GM18498 (cell line): ENCODE results near the gene LYPD1.

Source experiments
- ATAC-seq: cut with Tn5 transposase; IDR thresholded peaks from one replicate; pipeline ENCODE4 v1.9.1; 2021; ENCODE audit warnings: mild to moderate bottlenecking, moderate library complexity; ENCODE audit not compliant: unreplicated experiment

LYPD1 gene

GRCh38 chr2:132638313-132639040, 31.5 kb downstream of the LYPD1 start:
- ATAC-seq: no peak

GRCh38 chr2:132636346-132636745, 33.7 kb downstream of the LYPD1 start:
- ATAC-seq: no peak

GRCh38 chr2:132633635-132634034, 36.4 kb downstream of the LYPD1 start:
- no peak for ATAC-seq

- no peak for ATAC-seq
These were observed 37.9 kb downstream of the LYPD1 start for GRCh38 chr2:132632000-132632649.

DNA sequence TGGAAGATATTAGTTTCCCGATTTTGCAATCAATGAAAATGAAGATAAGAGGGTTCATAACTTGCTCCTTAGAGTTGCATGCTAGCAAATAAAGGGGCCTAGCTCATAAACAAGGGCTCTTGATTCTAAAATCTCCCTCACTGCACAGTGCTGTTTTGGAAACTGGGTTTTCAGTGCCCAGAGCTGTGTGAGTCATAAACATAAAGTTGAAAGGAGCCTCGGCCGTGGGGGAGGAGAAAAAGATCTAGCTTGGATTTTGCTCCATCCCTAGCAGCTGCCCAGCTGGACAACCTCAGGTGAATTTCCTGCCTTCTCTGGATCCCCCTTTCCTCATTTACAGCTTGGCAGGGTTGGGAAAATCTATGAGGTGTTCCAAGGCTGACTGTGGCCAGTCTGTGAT, 42.5 kb downstream of the LYPD1 start:
- ATAC-seq: no peak

DNA sequence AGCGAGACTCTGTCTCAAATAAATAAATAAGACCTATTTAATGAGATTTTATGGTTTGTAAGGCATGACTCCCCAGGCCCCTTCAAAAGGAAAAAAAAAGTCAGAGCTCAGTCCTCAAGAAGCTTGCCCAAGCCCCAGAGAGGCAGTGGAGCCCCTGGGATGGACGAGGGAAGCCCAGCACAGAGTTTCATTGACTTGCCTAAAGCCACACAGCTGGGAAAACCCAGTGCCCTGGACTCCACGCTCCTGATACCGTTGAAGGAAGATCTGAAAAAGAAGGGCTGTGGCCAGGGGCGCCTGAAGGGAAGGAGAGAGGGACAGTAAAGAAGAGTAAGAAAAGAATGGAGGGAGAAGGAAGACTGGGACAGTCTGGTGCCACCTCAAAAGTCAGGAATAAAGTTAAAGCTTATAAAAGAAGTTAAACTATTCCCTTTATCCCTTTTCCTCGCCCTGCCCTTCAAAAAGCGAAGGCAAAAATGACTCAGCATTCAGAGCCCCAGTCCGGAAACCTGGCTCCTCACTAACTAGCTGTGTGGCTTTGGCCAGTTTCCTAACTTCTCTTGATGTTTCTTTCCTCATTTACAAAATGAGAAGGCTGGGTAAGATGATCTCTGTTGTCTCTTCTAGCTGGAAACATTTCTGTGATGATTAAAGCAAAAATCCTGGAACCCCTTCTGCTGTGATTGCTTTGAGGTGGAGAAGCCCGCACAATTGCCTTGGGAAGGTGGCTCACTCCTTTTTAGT, 46.7 kb downstream of the LYPD1 start:
- ATAC-seq: no peak

GRCh38 chr2:132621131-132621875, 48.7 kb downstream of the LYPD1 start:
- ATAC-seq: no peak

GRCh38 chr2:132620115-132620514, 49.9 kb downstream of the LYPD1 start:
- no peak for ATAC-seq

GRCh38 chr2:132618734-132619133, 51.3 kb downstream of the LYPD1 start:
- ATAC-seq: no peak

DNA sequence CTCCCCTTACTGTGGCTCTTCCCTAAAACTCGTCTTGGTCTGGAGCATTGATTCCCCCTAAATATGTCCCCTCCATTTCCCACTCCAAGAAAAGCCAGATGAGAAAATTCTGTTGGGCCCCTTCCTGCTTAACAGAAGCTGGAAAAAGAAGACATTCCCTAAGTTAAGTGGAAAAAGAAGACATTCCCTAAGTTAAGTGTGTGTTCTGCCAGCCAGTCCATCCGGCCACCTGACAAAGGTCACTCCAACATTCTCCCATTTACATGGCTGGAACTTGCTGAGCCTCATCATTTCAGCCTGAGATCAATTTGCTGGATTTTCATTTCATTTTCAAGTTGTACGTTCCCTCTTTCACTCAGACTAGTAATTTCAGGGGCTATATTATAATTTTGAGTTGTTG, 52.0 kb downstream of the LYPD1 start:
- ATAC-seq: no peak

DNA sequence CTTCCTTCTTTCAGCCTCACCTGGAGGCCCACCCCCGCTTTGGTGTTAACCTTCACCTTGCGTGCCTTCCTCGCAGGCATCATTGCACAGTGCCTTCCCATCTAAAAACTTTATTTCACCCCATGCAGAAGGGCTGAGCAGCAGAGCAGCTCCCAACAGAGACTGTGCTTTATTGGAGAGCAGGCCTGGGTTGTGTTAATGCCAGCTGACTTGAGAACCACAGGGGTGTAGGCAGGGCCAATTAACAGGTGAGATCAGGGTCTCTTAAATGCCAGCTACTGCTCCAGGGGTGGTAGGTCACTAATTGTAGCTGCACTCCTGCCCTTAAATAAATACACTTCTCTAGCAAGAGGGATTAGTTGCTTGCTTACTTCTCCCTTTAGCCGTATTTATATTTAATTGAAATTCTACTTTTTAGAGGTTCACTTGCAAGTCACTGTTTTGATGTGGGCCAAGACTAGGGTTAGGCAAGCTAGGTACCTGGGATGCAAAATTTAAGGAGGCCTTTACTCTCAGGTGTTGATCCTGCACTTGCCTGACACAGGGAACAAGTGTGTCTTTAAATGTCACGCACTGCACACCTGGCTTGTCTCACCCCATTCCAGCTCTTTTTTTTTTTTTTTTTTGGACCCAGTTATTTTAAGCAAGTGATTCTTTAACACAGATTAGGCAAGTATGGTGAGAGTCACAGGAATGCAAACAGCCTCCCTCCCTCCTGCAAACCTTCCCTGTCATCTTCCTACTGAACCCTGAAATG, 54.5 kb downstream of the LYPD1 start:
- ATAC-seq: no peak

DNA sequence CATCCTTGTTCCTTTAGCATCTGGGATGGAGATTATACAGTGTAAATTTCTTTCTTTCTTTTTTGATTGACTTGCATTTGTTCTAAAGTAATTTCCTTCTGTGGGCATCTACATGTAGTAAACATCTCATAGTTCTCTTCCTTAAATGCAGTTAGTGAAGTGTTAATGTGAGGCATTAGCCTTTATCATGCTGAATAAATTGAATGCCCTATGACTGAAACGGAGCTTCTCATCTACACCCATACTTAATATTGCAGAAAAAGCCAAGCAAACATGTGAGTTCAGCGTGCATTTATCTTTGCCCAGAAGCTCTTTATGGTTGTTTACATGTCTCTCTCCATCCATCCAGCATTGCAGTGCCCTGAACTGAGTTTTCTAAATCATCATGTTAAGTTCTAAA, 58.3 kb downstream of the LYPD1 start:
- ATAC-seq: no peak

DNA sequence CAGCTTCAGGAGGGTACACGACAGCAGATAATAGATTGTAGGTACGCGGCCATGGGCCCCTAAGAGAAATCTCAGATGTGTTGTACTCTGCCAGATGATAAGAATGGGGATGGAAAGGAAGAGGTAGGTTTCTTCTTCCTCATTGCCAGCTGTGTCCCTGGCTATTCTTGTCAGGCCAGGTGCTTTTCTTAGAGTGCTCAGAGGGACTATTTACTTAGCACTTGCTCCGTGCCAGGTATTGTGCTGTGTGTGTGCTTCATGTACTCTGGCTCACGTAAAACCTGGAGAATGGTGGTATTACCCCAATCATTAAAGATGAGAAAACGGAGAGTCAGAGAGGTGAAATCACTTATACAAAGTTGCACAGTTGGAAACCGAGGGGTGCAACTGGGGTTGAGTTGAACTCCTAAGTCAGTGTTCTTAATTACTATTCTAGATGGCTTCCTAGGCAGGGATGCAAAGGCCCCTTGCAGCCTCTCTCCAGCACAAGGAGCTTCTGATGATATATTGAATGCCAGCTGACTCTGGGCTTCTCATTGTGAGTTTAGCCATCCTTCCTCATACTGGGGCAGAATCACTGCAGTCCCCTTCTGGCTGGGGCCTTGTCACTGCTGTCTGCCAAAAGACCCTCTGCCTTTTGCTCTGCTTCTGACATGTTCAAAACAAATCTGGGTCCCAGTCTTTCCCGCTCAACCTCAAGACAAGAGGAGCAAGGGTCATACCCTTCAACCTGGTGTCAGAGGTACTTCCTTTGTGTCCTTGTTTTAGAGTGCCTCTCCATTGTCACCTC, 60.7 kb downstream of the LYPD1 start:
- no peak for ATAC-seq

DNA sequence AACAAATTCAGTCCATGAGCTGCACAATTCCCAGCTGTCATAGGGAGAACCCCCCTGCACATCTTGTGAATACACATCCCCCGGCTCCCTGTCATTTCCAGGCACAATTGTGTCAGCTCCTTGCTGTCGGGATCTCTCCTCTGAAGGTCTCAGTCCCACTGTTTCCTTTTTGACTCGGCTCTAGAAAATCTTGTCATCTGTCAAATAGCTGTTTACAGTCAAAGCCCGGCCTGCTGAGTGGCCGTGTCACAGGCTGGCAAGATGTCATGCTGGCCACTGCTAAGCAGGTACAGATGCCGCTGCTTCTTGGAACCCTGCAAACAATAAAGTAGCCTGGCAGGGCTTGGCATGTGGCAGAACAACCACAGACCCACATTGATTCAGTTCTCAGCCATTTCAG, 61.7 kb downstream of the LYPD1 start:
- ATAC-seq: no peak

GRCh38 chr2:132607426-132608090, 62.4 kb downstream of the LYPD1 start:
- ATAC-seq: no peak

GRCh38 chr2:132606649-132607048, 63.4 kb downstream of the LYPD1 start:
- ATAC-seq: no peak

- ATAC-seq: no peak
These were observed 64.5 kb downstream of the LYPD1 start for GRCh38 chr2:132605236-132606180.

DNA sequence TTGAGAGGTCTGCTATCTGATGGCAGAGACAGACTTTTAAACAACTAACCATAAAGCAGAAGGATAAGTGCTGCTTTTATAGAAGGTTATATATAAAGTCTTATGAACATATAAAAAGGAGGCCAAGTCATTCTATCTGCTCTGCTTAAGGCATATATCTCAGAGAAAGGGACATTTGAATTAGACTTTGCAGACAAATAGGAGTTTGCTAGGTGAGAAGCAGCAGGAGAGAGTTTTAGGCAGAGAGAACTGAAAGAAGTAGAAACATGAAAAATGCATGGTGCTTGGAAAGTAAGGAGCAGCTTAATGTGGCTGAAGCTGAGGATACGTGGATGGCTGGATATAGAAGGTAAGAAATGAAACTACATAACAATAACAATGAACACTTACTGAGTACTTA, 65.4 kb downstream of the LYPD1 start:
- ATAC-seq: no peak
